Activated effector memory CD4-positive, alpha-beta T cell treated with anti-CD3 and anti-CD28 coated beads, Interleukin-2, amount 50 U/mL, for 16 hours (primary cell): Measurements from ENCODE around the gene LAPTM4A.
"Not testable (repeated sequence)": the region's sequence is repeated elsewhere in the genome, so short reads cannot be mapped to it uniquely, and the experiment has no call there.

Experiments
- DNase-seq: peaks from one replicate; pipeline ENCODE4 v3.0.0-alpha.2; 2020

LAPTM4A gene

DNA sequence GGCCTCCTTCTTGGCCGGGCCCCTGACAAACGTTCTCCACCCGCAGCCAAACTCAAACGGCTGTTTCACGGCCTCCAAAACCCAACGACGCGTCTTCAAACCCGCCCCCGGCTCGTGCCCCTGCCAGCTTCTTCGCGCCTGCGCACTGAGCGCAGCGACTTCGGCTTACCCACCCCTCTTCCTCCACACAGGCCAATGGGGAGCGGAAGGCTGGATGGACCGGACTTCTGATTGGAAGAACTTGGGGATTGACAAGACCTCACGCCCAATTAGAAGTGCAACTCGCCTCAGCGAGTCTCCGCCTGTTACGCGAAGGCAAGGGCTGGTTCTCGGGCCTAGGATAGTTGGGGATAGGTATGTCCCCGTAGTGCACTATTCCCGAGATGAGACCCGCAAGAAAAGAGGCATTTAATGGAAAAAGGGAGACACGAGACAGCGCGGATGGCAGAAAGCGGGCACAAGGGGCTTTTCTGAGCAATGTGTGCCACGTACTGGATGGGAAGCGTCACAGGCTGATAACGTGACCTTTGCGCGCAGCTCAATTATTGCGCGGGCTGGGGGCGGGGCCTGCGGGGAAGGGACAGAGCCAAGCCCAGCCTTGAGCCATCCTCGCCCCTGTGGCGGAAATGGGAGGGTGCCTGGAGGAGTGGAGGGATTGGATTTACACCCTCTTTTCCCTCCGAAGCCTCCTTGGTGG, at the start of gene LAPTM4A:
Gene LAPTM4A (minus strand): TSS at position 97 of the 697 bp plus-strand sequence. CDS start 108 bp downstream, outside the sequence.
- peak; percentile 99 for DNase-seq

- no peak for DNase-seq
Observed at GRCh38 chr2:20100711-20101110, 49.3 kb upstream of the LAPTM4A start.

DNA sequence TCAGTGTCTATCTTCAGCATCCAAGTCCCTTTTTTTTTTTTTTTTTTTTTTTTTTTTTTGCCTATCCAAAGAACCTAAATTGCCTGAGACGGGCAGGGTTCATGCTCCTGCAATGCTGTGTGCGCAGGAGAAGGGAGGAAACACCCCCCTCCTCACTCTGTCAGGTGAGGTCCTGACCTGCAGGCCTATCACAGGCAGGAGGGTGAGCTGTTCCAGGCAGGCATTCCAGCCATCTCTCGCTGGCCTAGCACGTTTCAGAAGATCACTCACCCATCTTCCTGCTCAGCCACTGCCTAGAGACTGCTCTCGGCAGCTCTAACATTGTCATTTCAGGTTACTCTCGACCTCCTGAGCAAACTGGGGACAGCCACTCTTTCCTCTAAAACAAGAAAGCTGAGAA, 48.4 kb upstream of the LAPTM4A start:
- DNase-seq: no peak

- peak; percentile 91 for DNase-seq
Observed at GRCh38 chr2:20097889-20098714, 46.7 kb upstream of the LAPTM4A start.

- no peak for DNase-seq
Observed at GRCh38 chr2:20095469-20095868, 44.0 kb upstream of the LAPTM4A start.

DNA sequence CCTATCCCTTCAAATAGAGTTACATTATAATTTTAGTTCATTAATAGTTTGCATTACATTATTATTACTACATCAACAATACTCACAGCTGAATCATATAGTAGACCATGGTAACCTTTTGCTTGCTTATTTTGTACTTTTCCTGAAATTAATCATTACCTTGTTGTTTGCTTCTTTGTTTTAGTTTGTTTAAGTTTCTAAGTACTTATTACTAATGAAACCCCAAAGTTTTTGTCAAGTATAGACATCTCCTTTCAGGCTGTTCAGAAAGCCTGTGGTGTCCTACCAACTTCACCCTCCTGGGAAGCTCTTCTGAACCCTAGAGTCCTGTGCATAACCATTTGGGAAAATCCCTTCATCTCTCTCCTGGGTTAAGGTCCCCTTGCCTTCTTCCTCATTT, 43.5 kb upstream of the LAPTM4A start:
- no peak for DNase-seq

GRCh38 chr2:20094142-20094755, 42.8 kb upstream of the LAPTM4A start:
- DNase-seq: no peak

GRCh38 chr2:20093263-20094141, 42.1 kb upstream of the LAPTM4A start:
- no peak for DNase-seq

- no peak for DNase-seq
Observed at GRCh38 chr2:20092901-20093235, 41.4 kb upstream of the LAPTM4A start.

- DNase-seq: no peak
Observed at GRCh38 chr2:20092226-20092900, 40.9 kb upstream of the LAPTM4A start.

DNA sequence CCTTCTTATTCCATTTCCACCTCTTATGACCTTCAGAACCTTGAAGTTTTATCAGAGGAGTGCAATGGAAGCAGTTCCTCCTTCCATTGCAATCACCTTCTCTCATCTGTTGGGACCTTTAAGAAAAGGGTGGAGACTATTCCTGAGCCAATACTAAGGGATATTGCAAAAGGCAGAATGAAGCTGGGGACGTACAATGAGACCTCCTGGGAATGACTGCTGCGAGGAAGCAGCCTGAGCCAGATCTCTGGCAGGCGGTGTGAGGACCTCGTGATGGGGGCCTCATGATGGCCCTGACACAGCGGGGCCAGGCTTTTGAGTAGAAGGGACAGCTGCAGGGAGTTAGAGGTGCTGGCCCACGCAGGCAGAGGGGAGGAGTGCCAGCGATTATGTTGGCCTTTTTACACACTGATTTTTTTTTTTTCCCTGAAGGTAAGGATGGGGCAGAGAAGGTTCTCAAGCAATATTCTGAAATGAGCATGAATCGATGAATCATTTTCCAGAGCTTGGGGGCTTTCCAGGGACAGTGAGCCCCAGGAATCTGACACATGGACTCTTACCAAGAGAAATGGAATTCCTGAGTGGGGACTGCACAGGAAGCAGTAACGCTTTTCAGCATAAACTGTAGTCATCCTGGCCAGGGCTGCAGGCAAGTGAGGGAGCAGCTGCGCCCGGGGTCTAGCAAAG, 40.0 kb upstream of the LAPTM4A start:
- DNase-seq: no peak

- no peak for DNase-seq
Observed at GRCh38 chr2:20089715-20090464, 38.5 kb upstream of the LAPTM4A start.

- DNase-seq: not testable (repeated sequence)
Observed at GRCh38 chr2:20085909-20086308, 34.5 kb upstream of the LAPTM4A start.

GRCh38 chr2:20082812-20083211, 31.4 kb upstream of the LAPTM4A start:
- DNase-seq: not testable (repeated sequence)

- DNase-seq: no peak
Observed at GRCh38 chr2:20081841-20082240, 30.4 kb upstream of the LAPTM4A start.

- DNase-seq: no peak
Observed at GRCh38 chr2:20080839-20081415, 29.5 kb upstream of the LAPTM4A start.

DNA sequence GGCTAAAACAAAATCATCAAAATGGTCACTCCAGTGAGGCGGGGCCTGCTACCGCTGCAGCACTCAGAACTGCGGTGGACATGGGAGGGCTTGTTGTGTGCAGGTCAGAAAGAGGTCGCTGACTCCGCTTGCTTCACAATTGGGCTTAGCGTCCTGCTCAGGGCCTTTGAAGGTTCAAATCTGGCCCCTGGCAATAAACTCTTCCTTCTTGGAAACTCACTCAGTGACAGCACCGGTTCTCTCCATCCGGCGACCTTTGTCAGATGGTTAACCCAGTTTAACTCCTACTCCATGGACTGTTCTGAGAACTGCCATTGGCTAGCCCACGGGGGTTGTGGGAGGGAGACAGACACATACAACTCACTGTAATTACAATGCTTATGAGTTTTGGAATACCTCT, 29.0 kb upstream of the LAPTM4A start:
- DNase-seq: no peak

- DNase-seq: no peak
Observed at GRCh38 chr2:20079546-20080115, 28.2 kb upstream of the LAPTM4A start.

DNA sequence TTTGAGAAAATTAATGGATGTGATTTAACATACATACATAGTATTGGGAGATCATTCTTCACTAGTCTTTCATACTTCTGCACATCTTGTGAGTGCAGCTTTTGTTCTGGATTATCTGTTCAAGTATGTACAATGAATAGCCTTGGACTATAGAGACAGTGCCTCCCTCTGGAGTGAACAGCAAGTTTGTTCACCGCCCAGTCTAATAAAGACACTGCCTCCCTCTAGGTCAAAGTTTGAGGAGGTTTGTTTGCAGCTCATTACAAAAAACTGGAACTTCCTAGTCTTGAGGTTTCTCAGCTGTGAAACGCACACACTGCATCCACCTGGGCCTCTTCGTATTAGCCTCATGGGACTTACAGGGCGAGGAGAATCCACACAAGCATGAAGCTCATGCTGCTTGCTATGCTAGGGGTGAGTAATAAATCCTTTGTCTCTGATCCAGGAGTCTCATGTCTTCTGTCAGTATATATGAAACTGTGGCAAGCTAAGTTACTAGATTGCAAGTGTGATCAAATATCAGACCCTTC, 26.0 kb upstream of the LAPTM4A start:
- no peak for DNase-seq

GRCh38 chr2:20076757-20077156, 25.3 kb upstream of the LAPTM4A start:
- no peak for DNase-seq
